HEK293 (cell line): Measurements from ENCODE around the gene NTMT1.

Experiments used
- ATF2 ChIP-seq: fragments of 450-650 bp; formaldehyde crosslinking; IDR thresholded peaks from 2 replicates; pipeline ENCODE4 v1.5.1; 2016; ENCODE audit warnings: missing biosample characterization, missing genetic modification characterization, low read depth
- OSR2 ChIP-seq: fragments of 450-650 bp; formaldehyde crosslinking; IDR thresholded peaks from 2 replicates; pipeline ENCODE4 v1.5.1; 2016; ENCODE audit warnings: missing biosample characterization, missing genetic modification characterization
- PRDM10 ChIP-seq: fragments of 450-650 bp; formaldehyde crosslinking; IDR thresholded peaks from 2 replicates; pipeline ENCODE4 v1.5.1; 2016; ENCODE audit warnings: missing biosample characterization, missing genetic modification characterization
- YY1 ChIP-seq: fragments of 450-650 bp; formaldehyde crosslinking; IDR thresholded peaks from 2 replicates; pipeline ENCODE4 v1.5.1; 2018; ENCODE audit warnings: missing biosample characterization, missing genetic modification characterization
- ZNF514 ChIP-seq: fragments of 450-650 bp; formaldehyde crosslinking; IDR thresholded peaks from 2 replicates; pipeline ENCODE4 v1.5.1; 2016; ENCODE audit warnings: missing biosample characterization, missing genetic modification characterization
- ZNF560 ChIP-seq: fragments of 450-650 bp; formaldehyde crosslinking; IDR thresholded peaks from 2 replicates; pipeline ENCODE4 v1.5.1; 2017; ENCODE audit warnings: missing biosample characterization, missing genetic modification characterization, borderline replicate concordance
- ZNF596 ChIP-seq: fragments of 450-650 bp; IDR thresholded peaks from 2 replicates; pipeline ENCODE4 v1.5.0; 2018; ENCODE audit warnings: missing biosample characterization, mild to moderate bottlenecking, missing genetic modification characterization, moderate library complexity
- TF ChIP-seq, protein P1 (sequence below): fragments of 450-650 bp; formaldehyde crosslinking; IDR thresholded peaks from 2 replicates; pipeline ENCODE4 v1.5.1; 2016; ENCODE audit warnings: missing biosample characterization, missing genetic modification characterization

DNA sequence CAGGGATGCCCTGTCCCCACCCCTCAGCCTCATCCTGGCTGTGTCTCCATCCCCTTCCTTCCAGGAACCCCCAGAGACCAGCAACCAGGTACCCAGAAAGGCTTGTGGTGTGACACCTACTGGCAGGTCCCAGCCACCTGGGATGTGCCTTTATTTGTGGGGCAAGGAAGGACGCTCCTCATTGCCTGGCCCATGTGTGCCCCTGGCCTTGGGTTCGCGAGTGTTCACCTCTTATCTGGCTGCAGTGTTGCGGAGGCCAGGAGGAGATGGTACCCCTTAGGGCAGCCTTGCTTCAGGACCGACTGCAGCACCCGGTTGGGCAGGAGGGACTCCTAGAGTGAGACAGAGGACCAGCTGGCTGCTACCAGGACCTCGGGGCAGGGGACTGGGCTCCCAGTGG is 13.8 kb upstream of the NTMT1 start:
- TF ChIP-seq YY1 (tag by site-specific recombination) (no peak), ZNF514 (no peak), PRDM10 (tag by site-specific recombination) (no peak), ATF2 (no peak), OSR2 (tag by site-specific recombination) (no peak), ZNF560 (tag by site-specific recombination) (no peak), ZNF596 (tag by site-specific recombination) (no peak)
- TF ChIP-seq, protein P1, sequence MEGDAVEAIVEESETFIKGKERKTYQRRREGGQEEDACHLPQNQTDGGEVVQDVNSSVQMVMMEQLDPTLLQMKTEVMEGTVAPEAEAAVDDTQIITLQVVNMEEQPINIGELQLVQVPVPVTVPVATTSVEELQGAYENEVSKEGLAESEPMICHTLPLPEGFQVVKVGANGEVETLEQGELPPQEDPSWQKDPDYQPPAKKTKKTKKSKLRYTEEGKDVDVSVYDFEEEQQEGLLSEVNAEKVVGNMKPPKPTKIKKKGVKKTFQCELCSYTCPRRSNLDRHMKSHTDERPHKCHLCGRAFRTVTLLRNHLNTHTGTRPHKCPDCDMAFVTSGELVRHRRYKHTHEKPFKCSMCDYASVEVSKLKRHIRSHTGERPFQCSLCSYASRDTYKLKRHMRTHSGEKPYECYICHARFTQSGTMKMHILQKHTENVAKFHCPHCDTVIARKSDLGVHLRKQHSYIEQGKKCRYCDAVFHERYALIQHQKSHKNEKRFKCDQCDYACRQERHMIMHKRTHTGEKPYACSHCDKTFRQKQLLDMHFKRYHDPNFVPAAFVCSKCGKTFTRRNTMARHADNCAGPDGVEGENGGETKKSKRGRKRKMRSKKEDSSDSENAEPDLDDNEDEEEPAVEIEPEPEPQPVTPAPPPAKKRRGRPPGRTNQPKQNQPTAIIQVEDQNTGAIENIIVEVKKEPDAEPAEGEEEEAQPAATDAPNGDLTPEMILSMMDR (tag by site-specific recombination), result no peak
